ENCODE measurements around the gene RCSD1.
"Not testable (repeated sequence)": the region's sequence is repeated elsewhere in the genome, so short reads cannot be mapped to it uniquely, and the experiment has no call there.

DNA sequence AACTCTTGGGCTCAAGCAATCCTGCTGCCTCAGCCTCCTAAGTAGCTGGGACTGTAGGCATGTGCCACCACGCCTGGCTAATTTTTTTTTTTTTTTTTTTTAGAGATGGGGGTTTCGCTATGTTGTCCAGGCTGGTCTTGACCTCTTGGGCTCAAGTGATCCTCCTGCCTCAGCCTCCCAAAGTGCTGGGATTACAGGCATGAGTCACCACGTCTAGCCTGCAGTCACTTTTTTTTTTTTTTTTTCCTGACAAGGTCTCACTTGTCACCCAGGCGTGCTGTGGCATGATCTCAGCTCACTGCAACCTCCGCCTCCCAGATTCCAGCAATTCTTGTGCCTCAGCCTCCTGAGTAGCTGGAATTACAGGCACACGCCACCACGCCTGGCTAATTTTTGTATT lies 111.1 kb downstream of the RCSD1 start:
- not testable (repeated sequence) for TF ChIP-seq CTCF, POLR2A (IDR thresholded peaks at IDR 0.05)

Measured in uterus (tissue), 2 donors.